Pancreas (tissue), 10 donors: Measurements from ENCODE around the gene KIAA0930. TPM values are rescaled to one million over a fixed set of nuclear protein-coding genes. Genes with fewer than 3 reads are reported as not detected.

Experiments used
- ATAC-seq, 4 donors: fragments of 200-7000 bp; cut with Tn5 transposase; one replicate each; pipeline versions ENCODE4 v1.8.0 to v1.9.1; 2020; ENCODE audit warnings: mild to moderate bottlenecking in 4 of 4, moderate library complexity in 4 of 4
- DNase-seq, 6 donors: peaks; one replicate each; pipeline ENCODE4 v3.0.0-alpha.2; 2020
- FAIRE-seq: peaks from 2 replicates; lab custom pipeline; 2012; peaks lifted over from hg19 to GRCh38; lab: Jason Lieb, UNC
- H3K27ac ChIP-seq, 4 donors: fragments of 200-600 bp; sonication (generic); 1 replicate in 3 of 4; 2 replicates in 1 of 4; pipeline versions ENCODE4 v1.5.0 to v1.8.0; 2020
- H3K27me3 ChIP-seq, 4 donors: fragments of 200-600 bp; one replicate each; pipeline ENCODE4 v1.8.0; 2021
- H3K36me3 ChIP-seq, 3 donors: fragments of 200-600 bp; sonication (generic) in 1 of 3; one replicate each; pipeline versions ENCODE4 v1.5.0 to v1.8.0; 2020 to 2021
- H3K4me1 ChIP-seq, 3 donors: fragments of 200-600 bp; one replicate each; pipeline ENCODE4 v1.8.0; 2021
- H3K4me3 ChIP-seq, 4 donors: fragments of 200-600 bp; sonication (generic) in 2 of 4; one replicate each; pipeline versions ENCODE4 v1.5.0 to v1.8.0; 2020 to 2021
- H3K9me3 ChIP-seq, 4 donors: fragments of 200-600 bp; one replicate each; pipeline ENCODE4 v1.8.0; 2021
- CTCF ChIP-seq, 4 donors: fragments of 200-600 bp; sonication (generic) in 3 of 4; IDR thresholded peaks; one replicate each; pipeline versions ENCODE4 v1.5.0 to v1.8.0; 2021; ENCODE audit warnings: antibody characterized with exemption in 4 of 4
- WGBS, 2 donors: extraction: QIAGEN DNeasy Blood & Tissue Kit; methylation state at CpG; one replicate each; pipeline ENCODE4 v1.1.7; 2013; 5-methylcytosine and 5-hydroxymethylcytosine counted together
- intact Hi-C, 3 donors: fragments of 100-400 bp; cut with DNase I; formaldehyde crosslinking; loops; one replicate each; pipeline versions ENCODE4 v1.11.1 to v1.14.2; 2022
- polyA plus RNA-seq, 2 donors: library from polyadenylated mRNA; stranded (reverse); fragments of 200-250 nt; gene quantifications; one replicate each; pipeline ENCODE4 v1.2.3, GENCODE V29; 2013
- total RNA-seq, 6 donors: library from RNA; stranded (reverse); fragmentation: NEBNext Ultra II Directional in 4 of 6; extraction: Animal tissue kit (Norgen Biotek cat#: 25700) in 4 of 6; gene quantifications; one replicate each; pipeline versions ENCODE4 v1.2.1 to v1.2.4, GENCODE V29; 2021 to 2023
- donor health status: healthy with polysubstance abuse.
- donor health status: DM: no; HTN: no; CAD: no; lungs with moderate emphysema.
- donor health status: DM: no; HTN: no; CAD: no.
- donor health status: control.
- donor health status: control.
- donor health status: Bipolar disorder and iron deficiency.
- donor health status: DM: yes; HTN: yes; CAD: no.
- donor health status: DM: no; HTN: no; CAD: no.
- donor health status: DM: no; HTN: no; CAD: no.
- donor health status: DM: yes; HTN: yes; CAD: no.

Gene KIAA0930
- total and polyA plus RNA-seq, 8 donors = 14.6 to 36.8 (median 20.0) TPM

GRCh38 chr22:45201678-45202332 is 38.9 kb downstream of the KIAA0930 start:
- intact Hi-C loops = no loop called here
- H3K27me3 ChIP-seq = no peaks in the 10 kb centered on the region
- DNase-seq = peak in 1 of 6 donors; percentile 8
- H3K9me3 ChIP-seq = no peaks in the 10 kb centered on the region
- FAIRE-seq = no peak
- no peak for TF ChIP-seq CTCF (IDR thresholded peaks at IDR 0.05)
- 59% methylated on average over 9 of the region's 9 CpGs for WGBS, 2 donors
- no peaks in the 10 kb centered on the region for H3K4me1 ChIP-seq
- H3K27ac ChIP-seq = no peak overlapping the region
- peaks cover 0 to 24% (median 6%) of the 10 kb centered on the region in 3 donors for H3K36me3 ChIP-seq
- ATAC-seq = no peak
- no peak overlapping the region for H3K4me3 ChIP-seq

- H3K4me3 ChIP-seq = no peak overlapping the region
- no peaks in the 10 kb centered on the region for H3K27me3 ChIP-seq
- peak in 1 of 6 donors; percentile 13 for DNase-seq
- TF ChIP-seq CTCF (IDR thresholded peaks at IDR 0.05) = no peak
- no peaks in the 10 kb centered on the region for H3K4me1 ChIP-seq
- intact Hi-C loops = no loop called here
- no peak for ATAC-seq
- H3K9me3 ChIP-seq = no peaks in the 10 kb centered on the region
- peaks cover 0 to 27% (median 6%) of the 10 kb centered on the region in 3 donors for H3K36me3 ChIP-seq
- WGBS, 2 donors = 91 to 94% methylated on average over 18 of the region's 18 CpGs
- H3K27ac ChIP-seq = no peak overlapping the region
- no peak for FAIRE-seq
These were observed 39.7 kb downstream of the KIAA0930 start for GRCh38 chr22:45200860-45201511.

GRCh38 chr22:45200230-45200629 is 40.5 kb downstream of the KIAA0930 start:
- Histone ChIP-seq H3K36me3 (peaks cover 0 to 30% (median 6%) of the 10 kb centered on the region in 3 donors), H3K27me3 (no peaks in the 10 kb centered on the region), H3K27ac (no peak overlapping the region), H3K4me3 (no peak overlapping the region), H3K9me3 (no peaks in the 10 kb centered on the region), H3K4me1 (no peaks in the 10 kb centered on the region)
- no peak for ATAC-seq
- TF ChIP-seq CTCF (IDR thresholded peaks at IDR 0.05) = no peak
- FAIRE-seq = no peak
- intact Hi-C loops = no loop called here
- 88 to 89% methylated on average over 8 to 9 of the region's 9 CpGs for WGBS, 2 donors
- peak in 1 of 6 donors; percentile 14 for DNase-seq

- H3K27ac ChIP-seq = no peak overlapping the region
- intact Hi-C loops = no loop called here
- no peak for ATAC-seq
- H3K4me3 ChIP-seq = no peak overlapping the region
- H3K4me1 ChIP-seq = no peaks in the 10 kb centered on the region
- H3K9me3 ChIP-seq = no peaks in the 10 kb centered on the region
- H3K36me3 ChIP-seq = peaks cover 0 to 30% (median 6%) of the 10 kb centered on the region in 3 donors
- H3K27me3 ChIP-seq = no peaks in the 10 kb centered on the region
- peak in 1 of 6 donors; percentile 16 for DNase-seq
- no peak for TF ChIP-seq CTCF (IDR thresholded peaks at IDR 0.05)
- FAIRE-seq = no peak
- WGBS, 2 donors = 93 to 96% methylated on average over 16 of the region's 16 CpGs
These were observed 41.0 kb downstream of the KIAA0930 start for GRCh38 chr22:45199723-45200122.

GRCh38 chr22:45198463-45198795 is 42.3 kb downstream of the KIAA0930 start:
- ATAC-seq (no peak), DNase-seq (no peak), FAIRE-seq (no peak)
- intact Hi-C loops = no loop called here
- no peaks in the 10 kb centered on the region for H3K27me3 ChIP-seq
- peaks cover 0 to 30% (median 6%) of the 10 kb centered on the region in 3 donors for H3K36me3 ChIP-seq
- no peak overlapping the region for H3K27ac ChIP-seq
- H3K4me3 ChIP-seq = no peak overlapping the region
- 71% methylated on average over 9 of the region's 9 CpGs for WGBS, 2 donors
- no peaks in the 10 kb centered on the region for H3K4me1 ChIP-seq
- no peak for TF ChIP-seq CTCF (IDR thresholded peaks at IDR 0.05)
- H3K9me3 ChIP-seq = no peaks in the 10 kb centered on the region
